Cardiac fibroblast (primary cell): ENCODE results near the gene ATP1A4.

Experiments
- DNase-seq, 2 donors: peaks; one replicate each; pipeline versions ENCODE4 v3.0.0 to v3.0.0-alpha.2; 2010; ENCODE audit warnings: low read depth in 2 of 2
- H3K4me3 ChIP-seq, 2 donors: replicated peaks in 1 of 2; 1 replicate in 1 of 2; 2 replicates in 1 of 2; pipeline ENCODE4 v1.5.1; 2011; ENCODE audit warnings: low read depth in 2 of 2, low read length in 2 of 2, mild to moderate bottlenecking in 2 of 2, moderate library complexity in 1 of 2
- CTCF ChIP-seq: IDR thresholded peaks from one replicate; pipeline ENCODE4 v1.5.1; 2011; ENCODE audit warnings: low read depth, mild to moderate bottlenecking, low read length, inconsistent platforms

The ATP1A4 gene

GRCh38 chr1:160207118-160207650 is 55.8 kb downstream of the ATP1A4 start:
- H3K4me3 ChIP-seq: peak overlapping the region in 1 of 2 donors; percentile 98
- no peak for DNase-seq
- no peak for TF ChIP-seq CTCF

- H3K4me3 ChIP-seq: peak overlapping the region in 1 of 2 donors; percentile 14
- no peak for TF ChIP-seq CTCF
- DNase-seq: peak in 1 of 2 donors; percentile 8
These were observed 56.6 kb downstream of the ATP1A4 start for GRCh38 chr1:160207771-160208556.

DNA sequence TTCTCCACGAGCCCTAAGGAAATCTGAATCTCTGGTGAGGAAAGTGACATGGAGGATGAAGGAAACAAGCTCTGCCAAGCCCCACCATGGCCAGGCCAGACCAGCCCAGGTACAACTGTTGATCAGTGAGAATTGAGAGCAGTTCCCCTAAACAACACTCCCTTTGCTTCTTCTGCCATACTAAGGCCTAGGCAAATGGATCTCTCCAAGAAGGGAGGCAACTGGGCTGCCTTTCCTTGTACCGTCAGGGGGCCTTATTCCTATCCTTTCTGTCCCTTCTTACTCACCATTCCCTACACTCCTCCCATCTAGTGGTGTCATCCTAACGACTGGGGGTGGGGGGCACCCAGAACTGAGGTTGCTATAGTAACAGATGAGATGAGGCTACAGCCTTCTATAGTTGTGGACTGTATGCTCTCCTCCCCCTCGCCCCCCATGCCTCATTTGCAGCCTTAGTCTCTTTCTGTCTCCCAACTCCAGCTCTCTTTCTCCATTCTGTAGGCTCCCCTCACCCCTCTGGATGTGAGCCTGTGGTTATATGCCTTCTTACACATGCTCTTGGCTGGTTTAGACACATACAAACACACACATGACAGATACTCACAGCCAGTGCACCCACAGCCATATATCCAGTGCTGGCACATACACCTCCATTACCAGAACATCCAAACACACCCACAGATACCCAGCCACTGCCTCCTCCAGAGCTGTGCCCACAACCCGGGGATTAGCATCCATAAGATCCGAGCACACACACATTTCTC is 57.3 kb downstream of the ATP1A4 start:
- no peak for TF ChIP-seq CTCF
- no peak for DNase-seq

GRCh38 chr1:160209321-160210046 is 58.1 kb downstream of the ATP1A4 start:
- no peak overlapping the region for H3K4me3 ChIP-seq
- DNase-seq: peak in 1 of 2 donors; percentile 17
- TF ChIP-seq CTCF: no peak

More for the DNA sequence above, 57.3 kb downstream of the ATP1A4 start:
- H3K4me3 ChIP-seq: no peak overlapping the region

DNA sequence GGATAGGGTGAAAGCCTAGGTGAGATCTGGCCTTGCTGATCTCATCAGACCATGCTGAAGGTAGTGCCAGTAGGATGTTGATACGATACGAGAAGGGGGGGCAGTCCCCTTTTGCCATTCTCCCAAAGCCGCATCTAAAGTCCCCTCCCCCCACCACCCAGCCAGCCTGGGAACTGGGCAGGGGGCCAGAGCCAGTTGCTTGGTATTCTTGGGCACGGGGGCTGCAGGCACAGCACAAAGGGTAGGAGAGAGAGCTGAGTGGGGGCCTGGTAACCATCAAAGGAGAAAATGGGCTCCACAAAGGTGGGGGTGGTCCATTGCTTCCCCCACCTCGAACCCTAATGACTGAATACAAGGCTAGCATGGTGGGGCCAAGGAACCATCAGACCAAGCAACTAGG is 59.2 kb downstream of the ATP1A4 start:
- no peak for DNase-seq
- TF ChIP-seq CTCF: no peak
- no peak overlapping the region for H3K4me3 ChIP-seq

DNA sequence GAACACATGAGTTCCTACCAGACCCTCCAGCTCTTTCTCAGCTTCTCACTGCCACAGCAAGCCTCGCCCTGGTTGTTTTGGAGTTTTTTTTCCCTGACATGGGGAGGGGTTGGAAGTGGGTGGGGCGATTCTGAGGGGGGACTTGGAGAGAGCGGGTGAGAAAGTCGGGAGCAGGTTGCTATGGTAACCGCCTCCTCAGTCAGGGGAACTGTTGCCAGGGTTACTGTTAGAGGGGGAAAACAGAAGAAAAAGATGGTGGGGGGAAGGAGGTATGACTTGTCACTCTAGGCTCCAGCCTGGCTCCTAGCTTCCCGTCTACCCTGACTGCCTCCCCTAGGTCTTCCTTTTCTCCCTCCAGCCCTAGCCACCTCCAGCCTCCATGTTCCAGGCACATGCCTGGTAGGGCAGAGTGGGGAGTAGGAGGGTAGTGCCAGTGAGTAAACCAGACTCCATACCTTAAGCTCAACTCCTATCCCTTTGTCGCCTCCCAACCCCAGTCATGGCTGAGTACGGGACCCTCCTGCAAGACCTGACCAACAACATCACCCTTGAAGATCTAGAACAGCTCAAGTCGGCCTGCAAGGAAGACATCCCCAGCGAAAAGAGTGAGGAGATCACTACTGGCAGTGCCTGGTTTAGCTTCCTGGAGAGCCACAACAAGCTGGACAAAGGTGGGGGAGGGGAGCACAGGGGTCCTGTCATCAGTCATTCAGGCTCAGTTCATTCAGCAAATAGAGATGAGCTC is 59.8 kb downstream of the ATP1A4 start:
- no peak overlapping the region for H3K4me3 ChIP-seq
- no peak for TF ChIP-seq CTCF
- DNase-seq: peak in 1 of 2 donors; percentile 21
